K562 (cell line): ENCODE measurements around the gene ENTPD8. TPM values are rescaled to one million over a fixed set of nuclear protein-coding genes. Genes with fewer than 3 reads are reported as not detected.

Experiments
- ARID3B ChIP-seq: fragments of 250-450 bp; sonication (Bioruptor Pico); IDR thresholded peaks from 2 replicates; pipeline ENCODE4 v1.4.0; 2020; ENCODE audit warnings: borderline replicate concordance
- ATF6 ChIP-seq: sonication (generic); formaldehyde crosslinking; IDR thresholded peaks from 2 replicates; pipeline ENCODE4 v1.4.0; 2020; ENCODE audit warnings: mild to moderate bottlenecking, missing genetic modification reagents
- COPS2 ChIP-seq: fragments of 450-650 bp; conservative IDR thresholded peaks from 2 replicates; pipeline ENCODE4 v1.6.1; 2016; ENCODE audit warnings: mild to moderate bottlenecking, moderate library complexity
- CREB3 ChIP-seq: fragments of 450-650 bp; conservative IDR thresholded peaks from 2 replicates; pipeline ENCODE4 v1.6.1; 2016; ENCODE audit warnings: missing genetic modification characterization, low read depth, mild to moderate bottlenecking, missing compliant biosample characterization, moderate library complexity
- GABPA ChIP-seq: fragments of 200-800 bp; sonication (Bioruptor generic); conservative IDR thresholded peaks from 2 replicates; pipeline ENCODE4 v1.6.1; 2016; ENCODE audit warnings: low read depth, missing genetic modification characterization, missing compliant biosample characterization
- GTF3C2 ChIP-seq: IDR thresholded peaks from 3 replicates; pipeline ENCODE4 v1.6.1; 2011; ENCODE audit warnings: borderline replicate concordance, mild to moderate bottlenecking, moderate library complexity; ENCODE audit not compliant: insufficient read length; ENCODE audit errors: extremely low read depth
- HDAC3 ChIP-seq: fragments of 450-650 bp; IDR thresholded peaks from 2 replicates; pipeline ENCODE4 v1.6.1; 2018; ENCODE audit warnings: borderline replicate concordance, mild to moderate bottlenecking, moderate library complexity; ENCODE audit not compliant: partially characterized antibody
- HEY1 ChIP-seq: fragments of 250-450 bp; sonication (Bioruptor Pico); IDR thresholded peaks from 2 replicates; pipeline ENCODE4 v1.5.0; 2020; ENCODE audit warnings: mild to moderate bottlenecking, moderate library complexity, borderline replicate concordance
- MNT ChIP-seq, 2 experiments: fragments of 450-650 bp; conservative IDR thresholded peaks; 2 replicates each; pipeline ENCODE4 v1.6.1; 2017; ENCODE audit warnings: mild to moderate bottlenecking in 2 of 2, moderate library complexity in 2 of 2
- SETDB1 ChIP-seq: IDR thresholded peaks from one replicate; pipeline ENCODE4 v1.6.1; 2012; ENCODE audit warnings: low read length, control low read depth, inconsistent platforms
- THAP12 ChIP-seq: fragments of 250-450 bp; sonication (Bioruptor Pico); IDR thresholded peaks from 2 replicates; pipeline ENCODE4 v1.9.0; 2021; ENCODE audit warnings: mild to moderate bottlenecking, inconsistent platforms
- ZNF274 ChIP-seq: IDR thresholded peaks from 2 replicates; pipeline ENCODE4 v1.6.1; 2011; ENCODE audit warnings: low read depth, mild to moderate bottlenecking, low read length, moderate library complexity, borderline replicate concordance
- ZNF324 ChIP-seq: fragments of 250-450 bp; sonication (Bioruptor Pico); IDR thresholded peaks from 2 replicates; pipeline ENCODE4 v1.4.0; 2020; ENCODE audit warnings: mild to moderate bottlenecking
- ZNF589 ChIP-seq: fragments of 200-800 bp; sonication (Bioruptor generic); IDR thresholded peaks from 2 replicates; pipeline ENCODE4 v1.6.1; 2016; ENCODE audit warnings: low read depth, missing genetic modification characterization, missing compliant biosample characterization
- polyA plus RNA-seq, 8 experiments: library from polyadenylated mRNA; depleted of rRNA in 4 of 8; stranded (reverse) in 5 of 8; unstranded in 3 of 8; fragments of >200 nt; fragmentation: Nextera tagmentation in 2 of 8; fragmentation: Illumina TruSeq in 1 of 8; extraction: Ambion mirVana in 2 of 8; extraction: Trizol in 1 of 8; gene quantifications; 2 replicates each; pipeline versions ENCODE4 v1.2.1 to v1.2.3, GENCODE V29; 2011 to 2014; ENCODE audit warnings: inconsistent platforms in 1 of 8, missing spikeins in 1 of 8
- total RNA-seq, 7 experiments: library from RNA; depleted of rRNA in 6 of 7; stranded (reverse); fragments of >200 nt in 6 of 7; fragmentation: Illumina TruSeq in 2 of 7; extraction: Trizol in 2 of 7; gene quantifications; 2 replicates each; pipeline versions ENCODE4 v1.2.1 to v1.2.3, GENCODE V29; 2011 to 2021; ENCODE audit warnings: low replicate concordance in 1 of 7

Gene ENTPD8
- total and polyA plus RNA-seq, 9 of the 15 experiments (the other 6 are each of a cell fraction or from before 2014, with no cell fraction given) = 0.06 to 0.27 (median 0.19) TPM; not detected in 5

GRCh38 chr9:137435980-137436760, 5.0 kb downstream of the ENTPD8 start (continued):
- no peak; the same call in 1 of the 2 replicates for TF ChIP-seq ATF6
- TF ChIP-seq ZNF324 (CRISPR knock-in tag) = no peak
- TF ChIP-seq COPS2 = no peak
- TF ChIP-seq HDAC3 = no peak
- TF ChIP-seq ZNF274 = no peak
- TF ChIP-seq MNT (conservative IDR thresholded peaks at IDR 0.05) = peak in 1 of 2 experiments; percentile 41; a peak in 1 of 4 replicates
- no peak for TF ChIP-seq SETDB1
- no peak for TF ChIP-seq ZNF589 (CRISPR knock-in tag)
- TF ChIP-seq GTF3C2 = no peak
- TF ChIP-seq ARID3B (CRISPR knock-in tag) = no peak
- TF ChIP-seq CREB3 (tag) = no peak
- TF ChIP-seq HEY1 (CRISPR knock-in tag) = no peak
- TF ChIP-seq THAP12 (CRISPR knock-in tag) = no peak
- no peak for TF ChIP-seq GABPA (tag)
